Heart left ventricle (tissue), 13 donors: Measurements from ENCODE around the gene GRAMD4.

Source experiments
- POLR2A ChIP-seq, 2 donors: fragments of 450-650 bp; IDR thresholded peaks; one replicate each; pipeline ENCODE4 v1.6.1; 2017; ENCODE audit warnings: antibody characterized with exemption in 2 of 2, mild to moderate bottlenecking in 2 of 2, moderate library complexity in 2 of 2
- TF ChIP-seq, protein P1 (sequence below), 12 donors: fragments of 200-600 bp; sonication (generic) in 4 of 12; IDR thresholded peaks; one replicate each; pipeline versions ENCODE4 v1.5.0 to v1.8.0; 2018 to 2022; ENCODE audit warnings: antibody characterized with exemption in 12 of 12, mild to moderate bottlenecking in 5 of 12
- donor health status: ischemic (EF 13 %, LVEDD 7.1; RV severe dilation, severe dysfunction).
- donor health status: DM: no; HTN: yes; CAD: no.
- donor health status: DM: no; HTN: no; CAD: no.
- donor health status: ischemic (EF 25% LVEDD 6.9; RV normal size, moderate dysfunction).
- donor health status: ischemic (EF 25% LVEDD 5.7; RV mildly dilated, moderate dysfunction).
- donor health status: ischemic (EF 35%, LVEDD 5.7; RV mildly dilated, moderate dysfunction).
- donor health status: nonischemic (EF 11% LVEDD 7.7; RV severe dilation, severe dysfunction).
- donor health status: DM: yes; HTN: yes; CAD: no.
- donor health status: PGD.
- donor health status: ischemic (EF 29% LVEDD 5.4; RV normal size, mild dysfunction).
- donor health status: nonischemic (EF 23%, LVEDD 6.1; RV moderate dilation, normal function).

DNA sequence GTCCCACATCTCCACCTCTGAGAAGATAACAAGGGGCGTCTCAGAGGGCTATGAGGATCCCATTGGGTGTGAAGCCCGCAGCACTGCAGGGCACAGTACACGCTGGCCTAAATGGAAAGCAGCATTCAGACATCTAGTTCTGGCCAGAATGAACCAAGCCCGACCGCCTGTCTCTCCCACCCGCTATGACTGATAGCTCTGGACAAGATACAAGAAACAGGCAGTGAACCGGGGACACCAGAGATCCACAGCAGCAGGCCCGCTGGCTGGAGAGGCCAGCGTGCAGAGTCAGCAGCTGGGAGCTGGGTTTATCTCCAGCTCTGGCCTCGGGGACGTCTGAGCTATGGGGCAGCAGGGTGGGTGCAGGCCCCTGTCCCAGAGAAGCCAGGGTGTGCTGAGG lies 108.3 kb downstream of the GRAMD4 start:
- TF ChIP-seq, protein P1, sequence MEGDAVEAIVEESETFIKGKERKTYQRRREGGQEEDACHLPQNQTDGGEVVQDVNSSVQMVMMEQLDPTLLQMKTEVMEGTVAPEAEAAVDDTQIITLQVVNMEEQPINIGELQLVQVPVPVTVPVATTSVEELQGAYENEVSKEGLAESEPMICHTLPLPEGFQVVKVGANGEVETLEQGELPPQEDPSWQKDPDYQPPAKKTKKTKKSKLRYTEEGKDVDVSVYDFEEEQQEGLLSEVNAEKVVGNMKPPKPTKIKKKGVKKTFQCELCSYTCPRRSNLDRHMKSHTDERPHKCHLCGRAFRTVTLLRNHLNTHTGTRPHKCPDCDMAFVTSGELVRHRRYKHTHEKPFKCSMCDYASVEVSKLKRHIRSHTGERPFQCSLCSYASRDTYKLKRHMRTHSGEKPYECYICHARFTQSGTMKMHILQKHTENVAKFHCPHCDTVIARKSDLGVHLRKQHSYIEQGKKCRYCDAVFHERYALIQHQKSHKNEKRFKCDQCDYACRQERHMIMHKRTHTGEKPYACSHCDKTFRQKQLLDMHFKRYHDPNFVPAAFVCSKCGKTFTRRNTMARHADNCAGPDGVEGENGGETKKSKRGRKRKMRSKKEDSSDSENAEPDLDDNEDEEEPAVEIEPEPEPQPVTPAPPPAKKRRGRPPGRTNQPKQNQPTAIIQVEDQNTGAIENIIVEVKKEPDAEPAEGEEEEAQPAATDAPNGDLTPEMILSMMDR (IDR thresholded peaks at IDR 0.05) = no peak
- no peak for TF ChIP-seq POLR2A (IDR thresholded peaks at IDR 0.05)
